Measurements from ENCODE around the gene ITGAD.
A peak's percentile ranks its signal among the peaks of the same experiment; 100 is the strongest.

ITGAD gene

DNA sequence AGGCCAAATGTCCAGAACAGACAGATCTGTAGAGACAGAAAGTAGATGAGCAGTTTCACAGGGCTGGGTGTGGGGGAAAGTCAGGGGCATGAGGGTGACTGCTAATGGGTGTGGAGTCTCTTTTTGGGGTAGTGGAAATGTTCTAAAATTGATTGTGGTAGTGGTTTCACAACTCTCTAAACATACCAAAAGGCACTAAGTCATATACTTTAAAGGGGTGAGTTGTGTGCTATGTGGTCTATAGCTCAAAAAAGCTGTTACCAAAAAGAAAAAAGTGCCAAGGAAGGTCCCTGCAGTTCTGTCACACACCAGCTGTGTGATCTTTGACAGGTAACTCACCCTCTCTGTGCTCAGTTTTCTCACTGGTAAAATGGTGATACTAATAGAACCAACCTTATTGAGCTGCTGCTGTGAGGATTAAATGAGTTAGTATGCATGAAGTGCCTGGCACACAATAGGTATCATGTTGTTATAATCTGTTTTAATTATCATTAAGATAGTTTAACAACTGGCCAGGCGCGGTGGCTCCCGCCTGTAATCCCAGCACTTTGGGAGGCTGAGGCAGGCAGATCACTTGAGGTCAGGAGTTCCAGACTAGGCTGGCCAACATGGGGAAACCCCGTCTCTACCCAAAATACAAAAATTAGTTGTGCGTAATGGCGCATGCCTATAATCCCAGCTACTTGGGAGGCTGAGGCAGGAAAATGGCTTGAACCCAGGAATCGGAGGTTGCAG, 27.8 kb upstream of the ITGAD start:
- no peak for DNase-seq (ENCODE audit: low spot score)

DNA sequence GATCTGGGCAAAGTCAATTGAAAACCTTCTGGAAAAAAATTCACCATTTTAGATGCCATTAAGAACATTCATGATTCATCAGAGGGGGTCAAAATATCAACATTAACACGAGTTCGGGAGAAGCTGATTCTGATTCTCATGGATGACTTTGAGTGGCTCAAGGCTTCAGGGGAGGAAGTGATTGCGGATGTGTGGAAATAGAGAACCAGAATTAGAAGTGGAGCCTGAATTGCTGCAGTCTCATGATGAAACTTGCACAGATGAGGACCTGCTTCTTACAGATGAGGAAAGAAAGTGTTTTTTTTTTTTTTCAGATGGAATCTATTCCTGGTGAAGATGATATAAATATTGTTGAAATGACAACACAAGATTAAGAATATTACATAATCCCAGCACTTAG, 25.3 kb upstream of the ITGAD start:
- DNase-seq (ENCODE audit: low spot score), result no peak

DNA sequence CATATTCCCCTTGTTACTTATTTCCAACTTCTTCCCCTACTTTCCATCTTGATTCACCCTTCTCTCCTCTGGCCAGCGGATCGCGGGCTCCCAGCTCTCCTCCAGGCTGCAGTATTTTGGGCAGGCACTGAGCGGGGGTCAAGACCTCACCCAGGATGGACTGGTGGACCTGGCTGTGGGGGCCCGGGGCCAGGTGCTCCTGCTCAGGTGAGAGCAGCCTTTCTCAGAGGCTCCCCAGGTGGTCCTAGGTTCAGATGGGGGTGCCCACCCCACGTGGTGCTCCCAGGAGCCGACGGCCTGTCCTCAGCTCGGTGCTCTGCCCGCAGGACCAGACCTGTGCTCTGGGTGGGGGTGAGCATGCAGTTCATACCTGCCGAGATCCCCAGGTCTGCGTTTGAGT, 22.1 kb upstream of the ITGAD start:
- no peak for DNase-seq (ENCODE audit: low spot score)

DNA sequence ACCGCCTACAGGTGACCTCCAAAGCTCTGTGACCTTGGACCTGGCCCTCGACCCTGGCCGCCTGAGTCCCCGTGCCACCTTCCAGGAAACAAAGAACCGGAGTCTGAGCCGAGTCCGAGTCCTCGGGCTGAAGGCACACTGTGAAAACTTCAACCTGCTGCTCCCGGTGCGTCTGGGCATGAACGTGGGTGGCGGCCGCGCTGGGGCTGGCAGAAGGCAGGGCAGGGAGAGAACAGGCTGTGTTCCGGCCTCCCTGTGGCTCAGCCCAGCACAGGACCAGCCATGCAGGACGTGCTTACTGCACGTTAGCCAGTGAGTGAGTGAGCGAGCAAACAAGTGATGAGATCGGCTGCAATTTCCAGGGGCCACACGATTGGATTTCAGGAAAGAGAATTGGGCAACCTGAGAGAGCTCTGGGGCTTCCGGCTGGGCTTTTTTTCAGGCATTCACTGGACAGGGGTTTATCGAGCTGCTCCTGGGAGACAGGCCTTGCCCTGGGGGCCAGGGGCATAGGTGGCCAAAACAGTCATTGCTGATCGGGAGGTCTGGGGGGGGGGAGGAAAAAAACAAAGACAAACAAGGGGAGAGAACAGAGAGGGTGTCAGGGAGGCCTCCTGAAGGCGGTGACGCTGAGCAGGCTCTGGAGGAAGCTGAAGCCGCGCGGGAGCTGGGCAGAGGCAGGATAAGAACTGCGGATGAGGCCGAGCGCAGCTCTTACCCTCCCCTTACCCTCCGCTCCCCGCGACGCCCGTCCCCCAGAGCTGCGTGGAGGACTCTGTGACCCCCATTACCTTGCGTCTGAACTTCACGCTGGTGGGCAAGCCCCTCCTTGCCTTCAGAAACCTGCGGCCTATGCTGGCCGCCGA, 21.3 kb upstream of the ITGAD start:
- no peak for DNase-seq (ENCODE audit: low spot score)

DNA sequence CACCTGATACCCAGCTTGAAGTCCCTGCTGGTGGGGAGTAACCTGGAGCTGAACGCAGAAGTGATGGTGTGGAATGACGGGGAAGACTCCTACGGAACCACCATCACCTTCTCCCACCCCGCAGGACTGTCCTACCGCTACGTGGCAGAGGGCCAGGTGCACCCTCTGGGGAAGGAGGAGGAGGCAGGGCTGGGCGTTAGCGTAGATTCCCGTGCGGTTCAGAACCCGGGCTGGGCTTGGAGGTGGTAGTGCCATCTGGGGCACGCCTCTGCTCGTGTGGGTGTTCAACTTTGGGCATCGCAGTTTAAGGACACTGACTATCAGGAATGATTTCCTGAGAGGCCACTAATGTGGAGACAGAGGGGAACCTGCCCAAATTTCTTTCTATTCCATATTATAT, 19.9 kb upstream of the ITGAD start:
- DNase-seq (ENCODE audit: low spot score), result no peak

DNA sequence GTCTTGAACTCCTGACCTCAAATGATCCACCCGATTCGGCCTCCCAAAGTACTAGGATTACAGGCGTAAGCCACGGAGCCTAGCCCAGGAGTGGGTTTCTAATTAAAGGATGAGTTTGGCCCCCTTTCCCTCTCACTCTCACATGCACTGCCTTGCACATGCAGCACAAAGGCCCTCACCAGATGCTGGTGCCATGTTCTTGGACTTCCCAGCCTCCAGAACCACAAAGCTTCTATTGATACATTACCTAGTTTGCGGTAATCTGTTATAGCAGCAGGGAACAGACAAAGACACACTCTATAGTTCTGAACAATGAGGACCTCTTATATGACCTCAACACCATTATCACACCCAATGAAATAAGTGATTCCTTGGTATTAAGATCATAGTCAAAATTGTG, 17.9 kb upstream of the ITGAD start:
- no peak for DNase-seq (ENCODE audit: low spot score)

DNA sequence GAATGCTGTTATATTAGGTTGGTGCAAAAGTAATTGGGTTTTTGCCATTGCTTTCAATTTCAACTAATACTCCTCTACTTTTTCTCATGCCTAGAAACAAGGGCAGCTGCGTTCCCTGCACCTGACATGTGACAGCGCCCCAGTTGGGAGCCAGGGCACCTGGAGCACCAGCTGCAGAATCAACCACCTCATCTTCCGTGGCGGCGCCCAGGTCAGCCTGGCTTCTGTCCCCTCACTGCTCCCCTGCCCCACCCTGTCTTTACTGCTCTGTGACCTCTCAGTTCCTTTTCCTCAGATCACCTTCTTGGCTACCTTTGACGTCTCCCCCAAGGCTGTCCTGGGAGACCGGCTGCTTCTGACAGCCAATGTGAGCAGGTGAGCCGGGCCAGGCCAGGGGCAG, 16.4 kb upstream of the ITGAD start:
- DNase-seq (ENCODE audit: low spot score), result no peak

DNA sequence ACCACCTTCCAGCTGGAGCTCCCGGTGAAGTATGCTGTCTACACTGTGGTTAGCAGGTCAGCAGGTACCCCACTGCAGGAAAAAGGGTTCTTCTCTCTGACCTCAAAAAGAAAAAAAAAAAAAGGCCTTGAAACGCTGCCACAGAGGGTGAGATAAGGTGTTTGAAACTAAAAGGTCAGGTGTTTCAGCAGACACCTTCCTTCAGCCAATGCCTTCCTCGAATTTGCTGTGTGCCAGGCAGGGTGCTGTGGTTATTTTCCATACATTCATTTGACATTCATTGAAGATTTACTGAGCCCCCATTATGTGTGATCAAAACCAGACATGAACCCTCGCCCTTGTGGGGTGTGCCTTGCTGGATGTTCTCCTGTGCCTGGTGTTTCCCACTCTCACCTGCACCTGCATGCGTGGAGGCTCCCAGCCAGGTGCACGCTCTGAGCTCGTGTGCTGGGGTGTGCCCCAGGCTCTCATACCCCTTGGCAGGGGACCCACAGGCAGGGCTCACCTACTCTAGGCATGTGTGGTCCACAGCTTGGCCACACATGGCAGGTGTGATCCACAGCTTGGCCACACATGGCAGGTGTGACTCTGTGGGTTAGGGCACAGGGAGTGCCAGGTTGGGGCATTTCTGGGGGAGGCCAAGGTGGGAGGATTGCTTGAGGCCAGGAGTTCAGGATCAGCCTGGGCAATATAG, 15.8 kb upstream of the ITGAD start:
- DNase-seq (ENCODE audit: low spot score), result no peak

DNA sequence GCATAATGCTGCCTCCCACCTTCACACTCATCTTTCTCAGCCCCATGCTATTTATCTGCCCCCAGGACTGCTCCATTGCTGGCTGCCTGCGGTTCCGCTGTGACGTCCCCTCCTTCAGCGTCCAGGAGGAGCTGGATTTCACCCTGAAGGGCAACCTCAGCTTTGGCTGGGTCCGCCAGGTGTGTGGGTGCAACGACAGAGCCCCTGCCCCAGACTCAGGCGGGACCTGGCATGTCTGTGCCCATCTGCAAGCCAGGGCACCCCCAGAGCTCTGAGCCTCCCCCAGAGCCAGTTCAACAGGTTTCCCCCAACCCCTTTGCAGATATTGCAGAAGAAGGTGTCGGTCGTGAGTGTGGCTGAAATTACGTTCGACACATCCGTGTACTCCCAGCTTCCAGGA, 12.9 kb upstream of the ITGAD start:
- no peak for DNase-seq (ENCODE audit: low spot score)

DNA sequence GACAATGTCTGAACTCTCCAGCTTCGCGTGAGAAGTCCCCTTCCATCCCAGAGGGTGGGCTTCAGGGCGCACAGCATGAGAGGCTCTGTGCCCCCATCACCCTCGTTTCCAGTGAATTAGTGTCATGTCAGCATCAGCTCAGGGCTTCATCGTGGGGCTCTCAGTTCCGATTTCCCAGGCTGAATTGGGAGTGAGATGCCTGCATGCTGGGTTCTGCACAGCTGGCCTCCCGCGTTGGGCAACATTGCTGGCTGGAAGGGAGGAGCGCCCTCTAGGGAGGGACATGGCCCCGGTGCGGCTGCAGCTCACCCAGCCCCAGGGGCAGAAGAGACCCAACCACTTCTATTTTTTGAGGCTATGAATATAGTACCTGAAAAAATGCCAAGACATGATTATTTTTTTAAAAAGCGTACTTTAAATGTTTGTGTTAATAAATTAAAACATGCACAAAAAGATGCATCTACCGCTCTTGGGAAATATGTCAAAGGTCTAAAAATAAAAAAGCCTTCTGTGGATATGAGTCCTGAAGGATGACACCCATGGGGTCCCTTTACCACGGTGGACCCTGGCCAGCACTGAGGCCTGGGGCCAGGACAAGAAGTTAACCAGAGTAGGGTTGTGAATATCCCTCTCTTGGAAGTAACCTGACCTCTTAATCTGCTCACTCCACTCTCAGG, 10.5 kb upstream of the ITGAD start:
- DNase-seq (ENCODE audit: low spot score), result peak; percentile 67

DNA sequence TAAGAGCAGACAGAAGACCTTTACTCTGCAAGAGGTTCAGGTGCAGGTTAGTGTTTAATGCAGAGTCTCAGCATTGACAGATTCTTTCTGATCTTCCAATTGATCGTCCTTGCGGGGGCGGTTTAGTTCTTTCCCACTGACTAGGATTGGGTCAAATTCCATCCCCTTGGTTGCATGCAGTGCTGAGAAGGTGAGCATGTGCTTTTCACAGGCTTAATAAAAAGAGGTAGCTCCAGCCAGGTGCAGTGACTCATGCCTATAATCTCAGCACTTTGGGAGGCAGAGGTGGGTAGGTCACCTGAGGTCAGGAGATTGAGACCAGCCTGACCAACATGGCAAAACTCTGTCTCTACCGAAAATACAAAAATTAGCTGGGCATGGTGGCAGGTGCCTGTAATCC, 7.5 kb upstream of the ITGAD start:
- DNase-seq (ENCODE audit: low spot score), result no peak

DNA sequence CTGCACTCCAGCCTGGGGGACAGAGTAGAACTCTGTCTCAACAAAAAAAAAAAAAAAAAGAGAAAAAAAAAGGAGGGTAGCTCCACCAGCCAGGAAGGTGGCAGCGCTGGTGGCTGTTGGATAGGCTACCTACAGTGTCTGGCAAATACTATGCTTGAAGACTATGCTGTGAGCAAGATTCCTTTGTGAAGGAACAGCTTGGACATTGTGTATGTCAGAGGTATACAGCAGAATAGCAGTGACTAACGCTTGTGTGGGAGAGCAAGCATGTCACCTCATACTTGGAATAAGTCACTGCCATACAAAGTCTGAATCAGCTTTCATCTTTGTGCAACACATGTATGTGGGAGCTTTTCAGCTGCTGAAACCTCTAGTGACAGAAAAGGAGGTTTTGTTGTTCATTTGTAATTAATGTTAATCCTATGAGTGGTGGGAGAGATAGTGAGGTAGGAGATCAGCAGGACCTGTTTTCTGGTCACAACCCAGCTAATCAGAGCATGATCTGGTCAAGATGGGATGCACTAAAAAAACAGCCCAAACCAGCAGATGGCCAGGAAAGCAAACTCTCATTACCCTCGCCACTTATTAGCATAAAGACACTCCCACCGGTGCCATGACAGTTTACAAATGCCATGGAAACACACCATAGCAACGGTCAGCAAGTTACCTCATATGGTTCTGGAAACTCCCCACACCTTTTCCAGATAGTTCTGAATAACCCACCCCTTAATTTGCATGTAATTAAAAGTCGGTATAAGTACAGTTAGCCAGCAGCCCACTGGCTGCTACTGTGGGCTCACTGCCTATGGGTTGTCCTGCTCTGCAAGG, 6.8 kb upstream of the ITGAD start:
- peak; percentile 31 for DNase-seq (ENCODE audit: low spot score)

DNA sequence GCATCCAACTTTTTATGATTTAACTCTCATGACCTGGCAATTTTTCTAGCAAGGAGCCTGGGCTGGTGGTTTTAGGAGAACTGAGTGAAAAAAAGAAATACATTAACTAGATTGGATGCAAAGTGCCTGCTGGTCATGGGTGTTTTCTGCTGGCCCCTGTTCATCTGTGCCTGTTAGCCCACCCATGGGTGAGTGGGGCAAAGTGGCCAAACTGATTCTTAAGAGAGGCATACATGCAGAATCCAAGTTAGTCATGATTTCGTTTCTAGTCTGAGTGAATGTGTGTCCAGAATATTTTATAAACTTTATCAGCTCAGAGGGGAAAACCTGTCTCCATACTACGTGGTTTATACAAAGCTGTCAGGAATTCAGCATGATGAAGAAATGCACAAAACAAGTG, 4.6 kb upstream of the ITGAD start:
- no peak for DNase-seq (ENCODE audit: low spot score)

DNA sequence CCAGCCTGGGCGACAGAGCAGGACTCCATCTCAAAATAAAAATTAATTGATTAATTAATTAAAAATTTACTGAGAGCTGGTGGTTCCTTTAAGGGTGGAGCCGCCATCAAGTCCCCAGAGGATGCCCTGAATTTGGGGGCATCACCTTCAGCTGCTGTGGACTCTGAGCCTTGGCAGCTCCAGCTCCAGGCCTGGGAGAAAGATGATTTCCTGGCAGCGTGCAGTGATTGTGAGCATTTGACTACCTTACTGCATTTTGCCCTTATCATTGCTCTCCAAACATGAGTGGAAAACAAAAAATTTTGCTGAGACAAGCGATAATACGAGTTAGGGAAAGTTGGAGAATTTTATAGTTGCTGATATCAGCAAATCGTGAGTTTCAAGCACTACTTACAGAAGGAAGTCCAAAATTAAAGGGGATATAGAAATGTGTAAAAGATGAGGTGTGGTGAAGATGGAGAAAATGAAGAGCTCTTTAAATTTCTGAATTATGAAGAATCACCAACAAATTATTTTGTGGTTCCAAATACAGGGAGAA, 2.6 kb upstream of the ITGAD start:
- no peak for DNase-seq (ENCODE audit: low spot score)

DNA sequence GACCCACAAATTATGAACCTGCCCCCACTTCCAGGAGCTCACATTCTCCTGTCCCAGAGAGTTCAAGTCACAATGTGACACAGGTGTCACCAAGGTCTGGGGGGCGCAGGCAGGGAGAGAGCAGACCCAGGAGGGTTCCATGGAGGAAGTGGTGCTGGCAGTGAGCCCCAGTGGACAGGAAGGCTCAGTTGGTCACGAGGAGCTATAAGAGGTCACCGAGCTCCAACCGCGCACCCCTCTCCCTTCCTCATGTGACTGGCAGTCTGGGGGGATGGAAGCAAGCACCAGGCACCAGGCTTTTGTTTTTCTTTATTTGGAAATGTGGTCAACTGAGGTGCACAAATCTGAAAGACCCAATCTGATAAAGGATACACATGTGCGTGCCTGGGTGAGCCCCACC, 2.5 kb downstream of the ITGAD start:
- no peak for DNase-seq (ENCODE audit: low spot score)

DNA sequence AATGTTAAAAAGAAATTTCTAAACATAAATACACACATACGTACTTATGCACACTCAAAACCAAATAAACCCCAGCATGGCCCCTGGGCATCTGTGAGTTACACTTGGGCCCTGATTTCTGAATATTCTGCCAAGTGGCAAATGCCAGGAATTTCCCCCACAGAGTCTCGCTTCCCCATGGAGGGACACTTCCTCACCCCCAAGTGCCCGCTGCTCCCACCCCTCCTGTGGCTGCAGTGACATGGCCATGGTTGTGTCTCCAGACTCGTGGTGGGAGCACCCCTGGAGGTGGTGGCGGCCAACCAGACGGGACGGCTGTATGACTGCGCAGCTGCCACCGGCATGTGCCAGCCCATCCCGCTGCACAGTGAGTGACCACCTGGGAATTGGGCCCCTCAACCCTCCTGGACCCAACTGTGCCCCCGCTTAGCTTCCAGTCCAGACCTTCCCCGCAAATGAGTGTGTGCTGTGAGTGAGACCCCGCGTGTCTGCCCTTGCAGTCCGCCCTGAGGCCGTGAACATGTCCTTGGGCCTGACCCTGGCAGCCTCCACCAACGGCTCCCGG, 4.0 kb downstream of the ITGAD start:
- DNase-seq (ENCODE audit: low spot score), result no peak

DNA sequence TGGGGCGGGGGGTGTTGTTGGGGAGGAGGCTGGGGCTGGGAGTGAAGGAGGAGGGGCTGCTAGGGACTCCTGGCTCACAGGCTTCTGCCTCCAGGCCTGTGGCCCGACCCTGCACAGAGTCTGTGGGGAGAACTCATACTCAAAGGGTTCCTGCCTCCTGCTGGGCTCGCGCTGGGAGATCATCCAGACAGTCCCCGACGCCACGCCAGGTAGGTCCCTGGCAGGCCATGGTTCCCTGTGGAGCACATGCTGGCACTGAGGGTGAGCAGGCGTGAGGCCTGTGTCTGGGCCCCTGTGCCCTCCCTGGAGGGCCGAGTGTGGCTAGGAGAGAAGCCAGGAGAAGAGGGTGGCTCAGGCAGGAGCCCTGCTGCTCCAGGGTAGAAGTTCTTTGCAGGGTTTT, 4.6 kb downstream of the ITGAD start:
- DNase-seq (ENCODE audit: low spot score), result no peak

DNA sequence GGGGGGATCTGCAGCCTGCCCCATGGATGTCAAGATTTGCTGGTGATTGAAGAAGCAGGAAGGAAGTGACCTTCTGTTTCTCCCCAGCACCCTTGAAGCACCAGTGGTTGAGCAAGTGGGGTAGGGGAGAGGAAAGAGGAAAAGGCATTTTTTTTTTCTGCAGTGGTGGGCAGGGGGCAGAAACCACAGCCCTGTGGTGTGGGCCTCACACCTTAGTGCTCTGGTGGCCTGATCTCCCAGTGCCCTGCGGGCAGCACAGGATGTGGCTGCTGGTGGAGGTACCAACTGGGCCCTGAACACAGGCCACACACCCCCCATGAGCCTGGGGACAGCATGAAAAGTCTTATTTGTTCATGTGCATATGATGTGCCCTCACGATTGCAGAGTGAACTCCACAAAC, 7.1 kb downstream of the ITGAD start:
- peak; percentile 25 for DNase-seq (ENCODE audit: low spot score)

DNA sequence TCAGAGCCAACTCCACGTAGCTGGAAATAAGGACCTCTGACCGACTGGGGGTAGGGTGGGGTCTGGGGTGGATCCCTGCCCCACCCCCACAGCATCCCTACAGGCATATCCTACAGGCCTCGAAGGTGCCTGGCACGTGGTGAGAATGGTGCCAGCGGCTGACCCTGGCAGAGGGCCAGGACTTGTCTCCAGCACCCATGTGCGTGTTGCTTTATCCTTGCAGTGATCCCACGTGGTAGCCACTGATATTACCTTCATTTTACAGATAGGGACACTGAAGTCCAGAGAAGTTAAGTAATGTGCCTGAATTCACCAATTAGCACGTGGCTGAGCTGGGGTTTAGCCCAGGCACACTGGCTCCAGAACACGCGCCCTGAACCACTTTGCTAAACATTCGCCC, 8.3 kb downstream of the ITGAD start:
- no peak for DNase-seq (ENCODE audit: low spot score)

DNA sequence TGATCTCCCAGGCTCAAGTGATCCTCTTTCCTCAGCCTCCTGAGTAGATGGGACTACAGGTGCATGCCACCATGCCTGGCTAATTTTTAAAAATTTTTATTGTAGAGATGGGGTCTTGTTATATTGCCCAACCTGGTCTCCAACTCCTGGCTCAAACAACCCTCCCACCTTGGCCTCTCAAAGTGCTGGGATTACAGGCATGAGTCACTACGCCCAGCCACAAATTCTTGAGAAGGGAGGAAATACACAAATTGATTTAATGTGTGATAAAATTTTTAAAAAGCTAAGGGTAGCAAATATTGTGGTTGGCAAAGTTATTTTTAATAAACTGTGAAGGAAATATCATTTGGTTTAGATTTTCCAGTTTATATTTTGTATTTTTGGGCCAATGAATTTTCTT, 9.6 kb downstream of the ITGAD start:
- DNase-seq (ENCODE audit: low spot score), result no peak

Data from activated CD4-positive, alpha-beta T cell treated with anti-CD3 and anti-CD28 coated beads, Interleukin-2, Interleukin-4, amounts not matched to agents 100 ng/mL and 50 ng/mL, durations not matched to agents 16 hours and 8 hours (primary cell).